ENCODE results near the gene PRM1. TPM values are rescaled to one million over a fixed set of nuclear protein-coding genes. Genes with fewer than 3 reads are reported as not detected.
"Not testable (repeated sequence)": the region's sequence is repeated elsewhere in the genome, so short reads cannot be mapped to it uniquely, and the experiment has no call there.

The PRM1 gene
- total RNA-seq, 1 experiment from 2014 or later, result not detected

GRCh38 chr16:11303405-11304138 is 22.4 kb upstream of the PRM1 start:
- Histone ChIP-seq H3K27me3 (no peaks in the 10 kb centered on the region), H3K9me3 (no peaks in the 10 kb centered on the region), H3K36me3 (no peaks in the 10 kb centered on the region), H3K4me3 (no peak overlapping the region)
- DNase-seq, result no peak

DNA sequence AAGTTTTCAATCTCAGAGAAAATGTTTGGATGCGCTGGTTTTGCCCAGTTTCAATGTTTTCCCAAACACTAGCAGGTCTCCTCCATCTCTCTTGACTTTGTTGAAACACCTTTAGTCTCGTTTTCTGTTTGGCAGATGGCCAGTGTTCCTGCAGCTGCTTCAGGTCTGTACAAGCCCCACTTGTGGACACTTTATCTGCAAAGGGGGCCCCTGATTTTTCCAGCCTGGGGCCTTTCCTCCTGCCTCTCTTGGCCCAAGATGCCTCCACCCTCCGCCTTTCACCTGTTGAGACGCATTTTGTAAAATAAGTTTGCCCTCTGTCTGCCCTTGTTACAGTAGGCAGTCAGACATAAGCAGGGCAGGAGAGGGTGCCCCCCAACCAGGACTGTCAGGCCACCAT is 21.8 kb upstream of the PRM1 start:
- no peak for DNase-seq
- no peaks in the 10 kb centered on the region for H3K27me3 ChIP-seq
- no peaks in the 10 kb centered on the region for H3K36me3 ChIP-seq
- no peaks in the 10 kb centered on the region for H3K9me3 ChIP-seq
- H3K4me3 ChIP-seq, result no peak overlapping the region

DNA sequence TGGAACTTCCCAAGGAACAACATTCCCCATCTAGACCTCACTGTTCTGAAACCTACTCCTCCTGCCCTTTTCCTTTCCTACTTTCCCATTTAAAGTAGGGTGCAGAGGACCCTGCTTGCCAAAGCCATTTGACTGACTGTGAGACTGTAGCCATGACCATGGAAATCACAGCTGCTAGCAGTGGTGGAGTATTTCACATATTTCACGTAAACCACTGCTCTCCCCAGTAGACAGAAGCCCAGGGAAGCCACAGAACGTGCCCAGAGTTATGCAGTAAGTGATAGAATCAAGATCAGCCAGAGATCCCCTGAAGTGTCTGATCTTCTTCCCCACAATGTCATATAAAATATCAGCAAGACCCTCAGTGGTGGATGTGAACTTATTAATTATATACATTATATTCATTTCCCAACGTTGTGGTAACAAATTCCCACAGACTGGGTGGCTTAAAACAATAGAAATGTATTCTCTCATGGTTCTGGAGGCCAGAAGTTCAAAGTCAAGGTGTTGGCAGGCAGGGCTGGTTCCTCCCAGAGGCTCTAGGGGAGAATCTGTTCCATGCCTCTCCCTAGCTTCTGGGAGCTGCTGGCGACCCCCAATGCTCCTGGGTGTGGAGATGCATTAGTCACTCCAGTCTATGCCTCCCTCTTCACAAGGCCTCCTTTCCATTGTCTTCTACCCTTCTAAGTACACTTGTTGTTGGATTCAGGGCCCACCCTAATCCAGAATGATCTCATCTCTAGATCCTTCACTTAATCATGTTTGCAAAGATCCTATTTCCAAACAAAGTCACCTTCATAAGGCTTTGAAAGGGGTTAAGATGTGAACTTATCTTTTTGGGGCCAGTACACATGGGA is 20.7 kb upstream of the PRM1 start:
- DNase-seq, result no peak
- Histone ChIP-seq H3K9me3 (no peaks in the 10 kb centered on the region), H3K36me3 (no peaks in the 10 kb centered on the region), H3K27me3 (no peaks in the 10 kb centered on the region), H3K4me3 (no peak overlapping the region)

DNA sequence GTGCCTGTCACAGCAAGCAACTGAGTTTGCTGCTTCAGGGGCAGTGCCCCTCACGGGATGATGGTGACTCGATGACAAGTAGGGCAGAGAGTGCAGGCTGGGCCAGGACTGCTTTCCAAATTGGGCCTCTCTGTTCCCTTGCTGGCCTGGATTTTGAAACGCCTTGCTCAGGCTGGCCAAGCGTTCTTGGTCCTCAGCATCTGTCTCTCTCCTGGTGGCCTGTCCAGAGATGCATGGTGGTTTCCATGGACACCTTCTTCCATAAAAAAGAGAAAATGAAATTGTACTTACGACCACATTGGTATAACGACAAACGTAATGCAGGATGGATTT is 19.4 kb upstream of the PRM1 start:
- DNase-seq, result no peak
- no peaks in the 10 kb centered on the region for H3K36me3 ChIP-seq

GRCh38 chr16:11299865-11300559 is 18.9 kb upstream of the PRM1 start:
- no peaks in the 10 kb centered on the region for H3K36me3 ChIP-seq
- H3K27me3 ChIP-seq, result no peaks in the 10 kb centered on the region
- DNase-seq, result no peak
- H3K9me3 ChIP-seq, result no peaks in the 10 kb centered on the region
- H3K4me3 ChIP-seq, result no peak overlapping the region

More for the DNA sequence above, 19.4 kb upstream of the PRM1 start:
- Histone ChIP-seq H3K4me3 (no peak overlapping the region), H3K27me3 (no peaks in the 10 kb centered on the region), H3K9me3 (no peaks in the 10 kb centered on the region)

- H3K4me3 ChIP-seq, H3K36me3 ChIP-seq, H3K9me3 ChIP-seq, DNase-seq, H3K27me3 ChIP-seq: not testable (repeated sequence)
Measured at GRCh38 chr16:11298950-11299547, 17.9 kb upstream of the PRM1 start.

DNA sequence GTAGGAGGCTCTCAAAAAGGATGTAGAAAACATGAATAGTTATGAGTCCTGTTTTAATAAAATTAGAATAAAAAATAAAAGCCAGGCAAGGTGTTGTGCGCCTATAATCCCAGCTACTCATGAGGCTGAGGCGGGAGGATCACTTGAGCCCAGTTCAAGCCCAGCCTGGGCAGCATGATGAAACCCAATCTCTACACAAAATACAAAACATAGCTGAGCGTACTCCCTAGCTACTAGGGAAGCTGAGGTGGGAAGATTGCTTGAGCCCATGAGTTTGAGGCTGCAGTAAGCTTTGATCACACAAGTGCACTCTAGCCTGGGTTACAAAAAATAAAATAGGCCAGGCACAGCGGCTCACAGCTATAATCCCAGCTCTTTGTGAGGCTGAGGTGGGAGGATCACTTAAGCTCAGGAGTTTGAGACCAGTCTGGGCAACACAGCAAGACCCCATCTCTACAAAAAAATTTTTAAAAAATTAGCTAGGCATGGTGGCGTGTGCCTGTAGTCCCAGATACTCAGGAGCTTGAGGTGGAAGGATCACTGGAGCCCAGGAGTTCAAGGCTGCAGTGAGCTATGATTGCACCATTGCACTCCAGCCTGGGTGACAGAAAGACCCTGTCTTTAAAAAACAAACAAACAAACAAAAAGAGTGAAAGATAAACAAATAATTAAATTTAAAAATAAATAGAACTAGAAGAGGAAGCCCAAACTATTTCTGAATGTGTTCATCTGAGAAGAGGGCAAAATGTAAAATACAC is 17.2 kb upstream of the PRM1 start:
- no peak overlapping the region for H3K4me3 ChIP-seq
- no peaks in the 10 kb centered on the region for H3K27me3 ChIP-seq
- DNase-seq, result no peak
- no peaks in the 10 kb centered on the region for H3K9me3 ChIP-seq
- no peaks in the 10 kb centered on the region for H3K36me3 ChIP-seq

GRCh38 chr16:11297492-11298142 is 16.5 kb upstream of the PRM1 start:
- no peaks in the 10 kb centered on the region for H3K36me3 ChIP-seq
- H3K27me3 ChIP-seq, result no peaks in the 10 kb centered on the region
- H3K9me3 ChIP-seq, result no peaks in the 10 kb centered on the region
- peak; percentile 42 for DNase-seq
- H3K4me3 ChIP-seq, result no peak overlapping the region

GRCh38 chr16:11296706-11297491 is 15.8 kb upstream of the PRM1 start:
- Histone ChIP-seq H3K9me3 (no peaks in the 10 kb centered on the region), H3K36me3 (no peaks in the 10 kb centered on the region), H3K4me3 (no peak overlapping the region), H3K27me3 (no peaks in the 10 kb centered on the region)
- no peak for DNase-seq

- H3K9me3 ChIP-seq, result no peaks in the 10 kb centered on the region
- no peak for DNase-seq
- no peaks in the 10 kb centered on the region for H3K36me3 ChIP-seq
- H3K27me3 ChIP-seq, result no peaks in the 10 kb centered on the region
- no peak overlapping the region for H3K4me3 ChIP-seq
Measured at GRCh38 chr16:11296351-11296705, 15.2 kb upstream of the PRM1 start.

GRCh38 chr16:11295672-11296071 is 14.5 kb upstream of the PRM1 start:
- H3K36me3 ChIP-seq, result no peaks in the 10 kb centered on the region
- DNase-seq, result no peak
- H3K9me3 ChIP-seq, result no peaks in the 10 kb centered on the region
- no peak overlapping the region for H3K4me3 ChIP-seq
- no peaks in the 10 kb centered on the region for H3K27me3 ChIP-seq

GRCh38 chr16:11292076-11292748 is 11.1 kb upstream of the PRM1 start:
- DNase-seq, result no peak
- H3K27me3 ChIP-seq, result no peaks in the 10 kb centered on the region
- no peaks in the 10 kb centered on the region for H3K9me3 ChIP-seq

DNA sequence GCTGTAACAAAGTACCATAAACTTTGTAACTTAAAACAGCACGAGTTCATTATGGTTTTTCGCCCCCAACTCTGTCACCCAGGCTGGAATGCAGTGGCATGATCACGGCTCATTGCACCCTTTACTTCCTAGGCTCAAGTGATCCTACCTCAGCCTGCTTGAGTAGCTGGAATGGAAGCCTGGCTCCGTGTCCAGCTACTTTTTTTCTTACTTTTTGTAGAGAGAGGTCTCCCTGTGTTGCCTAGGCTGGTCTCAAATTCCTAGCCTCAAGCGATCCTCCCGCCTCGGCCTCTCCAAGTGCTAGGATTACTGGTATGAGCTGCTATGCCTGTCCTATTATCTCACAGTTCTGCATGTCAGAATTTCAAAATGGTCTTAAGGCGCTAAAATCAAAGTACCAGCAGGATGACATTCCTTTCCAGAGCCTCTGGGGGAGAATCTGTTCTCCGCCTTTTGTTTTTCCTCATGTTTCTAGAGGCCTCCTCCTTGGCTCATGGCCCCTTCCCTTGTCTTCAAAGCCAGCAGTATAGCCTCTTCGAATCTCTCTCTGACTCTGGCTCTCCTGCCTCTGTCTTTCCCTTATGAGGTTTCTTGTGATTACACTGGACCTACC is 10.1 kb upstream of the PRM1 start:
- H3K4me3 ChIP-seq, result no peak overlapping the region

More at GRCh38 chr16:11292076-11292748, 11.1 kb upstream of the PRM1 start:
- no peaks in the 10 kb centered on the region for H3K36me3 ChIP-seq
- no peak overlapping the region for H3K4me3 ChIP-seq

DNA sequence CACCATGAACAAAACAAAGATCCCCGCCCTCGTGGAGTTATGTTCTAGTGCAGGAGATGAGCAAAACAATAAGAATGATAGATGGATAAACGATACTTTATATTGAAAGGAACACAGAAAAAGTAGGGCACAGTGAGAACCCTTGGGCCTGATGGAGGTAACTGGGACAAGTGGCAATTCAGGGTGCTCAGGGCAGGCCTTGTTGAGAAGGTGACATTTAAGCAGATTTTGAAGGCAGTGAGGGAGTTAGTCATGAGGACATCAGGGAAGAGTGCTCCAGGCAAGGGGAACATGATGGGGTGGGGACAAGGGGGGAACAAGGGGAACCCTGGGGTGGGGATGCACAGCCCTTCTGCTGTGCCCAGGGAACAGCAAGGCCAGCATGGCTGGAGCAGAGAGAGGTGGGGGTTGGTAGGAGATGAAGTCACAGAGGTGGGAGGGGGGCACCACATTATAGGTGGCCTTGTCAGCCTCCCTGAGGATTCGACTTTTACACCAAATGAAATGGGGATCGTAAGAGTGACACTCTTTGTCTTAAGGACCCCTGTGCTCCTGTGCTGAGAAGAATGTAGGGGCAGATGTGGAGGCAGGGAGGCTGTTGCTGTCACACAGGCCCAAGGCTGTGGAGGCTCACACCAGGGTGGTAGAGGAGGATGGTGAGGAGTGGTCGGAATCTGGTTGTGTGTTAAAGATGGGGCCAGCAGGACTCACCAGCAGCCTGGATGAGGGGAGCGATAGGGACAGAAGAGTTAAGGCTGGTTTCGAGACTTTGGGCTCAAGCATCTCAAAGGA is 9.2 kb upstream of the PRM1 start:
- DNase-seq, result no peak
- Histone ChIP-seq H3K9me3 (no peaks in the 10 kb centered on the region), H3K36me3 (no peaks in the 10 kb centered on the region), H3K4me3 (no peak overlapping the region), H3K27me3 (no peaks in the 10 kb centered on the region)

More for the DNA sequence above, 10.1 kb upstream of the PRM1 start:
- no peak for DNase-seq
- no peaks in the 10 kb centered on the region for H3K9me3 ChIP-seq
- H3K36me3 ChIP-seq, result no peaks in the 10 kb centered on the region
- H3K27me3 ChIP-seq, result no peaks in the 10 kb centered on the region
